ENCODE measurements around the gene ZNF845.
"Not testable (repeated sequence)": the region's sequence is repeated elsewhere in the genome, so short reads cannot be mapped to it uniquely, and the experiment has no call there.

ZNF845 gene

GRCh38 chr19:53333463-53334449 lies at the start of gene ZNF845:
ZNF845 (plus strand) TSS chr19:53333749; CDS start chr19:53341308, 7,559 bp downstream.
- DNase-seq (ENCODE audit: low read depth), result peak; percentile 95

GRCh38 chr19:53285087-53285486 lies 48.5 kb upstream of the ZNF845 start:
- no peak for DNase-seq (ENCODE audit: low read depth)

GRCh38 chr19:53290758-53291549 lies 42.6 kb upstream of the ZNF845 start:
- DNase-seq (ENCODE audit: low read depth), result no peak

GRCh38 chr19:53294786-53295441 lies 38.6 kb upstream of the ZNF845 start:
- DNase-seq (ENCODE audit: low read depth), result no peak

GRCh38 chr19:53301341-53301740 lies 32.2 kb upstream of the ZNF845 start:
- not testable (repeated sequence) for DNase-seq (ENCODE audit: low read depth)

GRCh38 chr19:53308339-53308811 lies 25.2 kb upstream of the ZNF845 start:
- DNase-seq (ENCODE audit: low read depth), result no peak

- no peak for DNase-seq (ENCODE audit: low read depth)
Measured at GRCh38 chr19:53311044-53311443, 22.5 kb upstream of the ZNF845 start.

- DNase-seq (ENCODE audit: low read depth), result no peak
Measured at GRCh38 chr19:53311897-53312296, 21.7 kb upstream of the ZNF845 start.

GRCh38 chr19:53328967-53329366 lies 4.6 kb upstream of the ZNF845 start:
- DNase-seq (ENCODE audit: low read depth), result no peak

GRCh38 chr19:53332484-53332883 lies 1.1 kb upstream of the ZNF845 start:
- DNase-seq (ENCODE audit: low read depth), result no peak

GRCh38 chr19:53333066-53333462 lies 485 bp upstream of the ZNF845 start:
- peak; percentile 6 for DNase-seq (ENCODE audit: low read depth)

GRCh38 chr19:53344403-53344802 lies 10.9 kb downstream of the ZNF845 start:
- DNase-seq (ENCODE audit: low read depth), result not testable (repeated sequence)

GRCh38 chr19:53355739-53356138 lies 22.2 kb downstream of the ZNF845 start:
- no peak for DNase-seq (ENCODE audit: low read depth)

- DNase-seq (ENCODE audit: low read depth), result no peak
Measured at GRCh38 chr19:53357821-53358581, 24.5 kb downstream of the ZNF845 start.

GRCh38 chr19:53360056-53360455 lies 26.5 kb downstream of the ZNF845 start:
- DNase-seq (ENCODE audit: low read depth), result not testable (repeated sequence)

GRCh38 chr19:53365134-53365898 lies 31.8 kb downstream of the ZNF845 start, which contains the start of gene ZNF525:
ZNF525 (plus strand) TSS chr19:53365705; CDS start chr19:53372282, 6,577 bp downstream.
- peak; percentile 84 for DNase-seq (ENCODE audit: low read depth)

- peak; percentile 6 for DNase-seq (ENCODE audit: low read depth)
Measured at GRCh38 chr19:53365899-53366493, 32.4 kb downstream of the ZNF845 start.

GRCh38 chr19:53372196-53372595 lies 38.6 kb downstream of the ZNF845 start:
- DNase-seq (ENCODE audit: low read depth), result no peak

GRCh38 chr19:53374288-53374687 lies 40.7 kb downstream of the ZNF845 start:
- no peak for DNase-seq (ENCODE audit: low read depth)

- no peak for DNase-seq (ENCODE audit: low read depth)
Measured at GRCh38 chr19:53374743-53375142, 41.2 kb downstream of the ZNF845 start.

Data from stimulated activated CD8-positive, alpha-beta memory T cell treated with anti-CD3 and anti-CD28 coated beads, Interleukin-7, amount 100 ng/mL, for 24 hours (primary cell).